Measurements from ENCODE around the gene NOTCH3.

Gene NOTCH3

GRCh38 chr19:15122331-15123030 is 78.3 kb downstream of the NOTCH3 start:
- no peak for DNase-seq

- no peak for DNase-seq
Observed at GRCh38 chr19:15120135-15121026, 80.4 kb downstream of the NOTCH3 start.

- DNase-seq = no peak
Observed at GRCh38 chr19:15118789-15119494, 81.9 kb downstream of the NOTCH3 start.

GRCh38 chr19:15118248-15118647 is 82.5 kb downstream of the NOTCH3 start:
- no peak for DNase-seq

- no peak for DNase-seq
Observed at GRCh38 chr19:15116856-15117255, 83.9 kb downstream of the NOTCH3 start.

- DNase-seq = no peak
Observed at GRCh38 chr19:15115762-15116615, 84.8 kb downstream of the NOTCH3 start.

GRCh38 chr19:15115080-15115479 is 85.7 kb downstream of the NOTCH3 start:
- no peak for DNase-seq

GRCh38 chr19:15114153-15114540 is 86.6 kb downstream of the NOTCH3 start:
- no peak for DNase-seq

- DNase-seq = no peak
Observed at GRCh38 chr19:15113245-15114152, 87.3 kb downstream of the NOTCH3 start.

- peak; percentile 40 for DNase-seq
Observed at GRCh38 chr19:15112385-15112784, 88.4 kb downstream of the NOTCH3 start.

GRCh38 chr19:15111758-15112157 is 89.0 kb downstream of the NOTCH3 start:
- DNase-seq = no peak

GRCh38 chr19:15110418-15110815 is 90.4 kb downstream of the NOTCH3 start:
- no peak for DNase-seq

GRCh38 chr19:15109768-15110417 is 90.9 kb downstream of the NOTCH3 start:
- DNase-seq = no peak

All from RPMI8226 (cell line).